ENCODE measurements around the gene DAPK3. TPM values are rescaled to one million over a fixed set of nuclear protein-coding genes. Genes with fewer than 3 reads are reported as not detected.
"Not testable (repeated sequence)": the region's sequence is repeated elsewhere in the genome, so short reads cannot be mapped to it uniquely, and the experiment has no call there.

DAPK3 gene
- total and polyA plus RNA-seq, 2 donors = 21.2 to 50.7 TPM

- DNase-seq (ENCODE audit: low read depth in 6 of 9, low spot score in 9 of 9) = peak in 2 of 9 donors; percentile 18 to 28
- Histone ChIP-seq H3K27me3 (ENCODE audit: control insufficient read depth in 2 of 2, insufficient read depth in 1 of 2, low read length in 1 of 2) (no peaks in the 10 kb centered on the region), H3K4me3 (ENCODE audit: low read length in 2 of 2) (no peak overlapping the region), H3K27ac (ENCODE audit: low read depth in 1 of 2, low read length in 1 of 2) (no peak overlapping the region), H3K36me3 (ENCODE audit: control insufficient read depth in 2 of 2, insufficient read depth in 2 of 2, low read length in 1 of 2) (peaks cover 51 to 67% of the 10 kb centered on the region in 2 donors), H3K9me3 (ENCODE audit: control insufficient read depth in 2 of 2, insufficient read depth in 1 of 2, low read length in 1 of 2) (no peaks in the 10 kb centered on the region), H3K4me1 (ENCODE audit: control insufficient read depth in 2 of 2, insufficient read depth in 2 of 2, low read length in 2 of 2) (peaks cover 0 to 3% of the 10 kb centered on the region in 2 donors)
- 85% methylated on average over 25 of the region's 25 CpGs for WGBS
These were observed 43.9 kb upstream of the DAPK3 start for GRCh38 chr19:4014541-4015491.

DNA sequence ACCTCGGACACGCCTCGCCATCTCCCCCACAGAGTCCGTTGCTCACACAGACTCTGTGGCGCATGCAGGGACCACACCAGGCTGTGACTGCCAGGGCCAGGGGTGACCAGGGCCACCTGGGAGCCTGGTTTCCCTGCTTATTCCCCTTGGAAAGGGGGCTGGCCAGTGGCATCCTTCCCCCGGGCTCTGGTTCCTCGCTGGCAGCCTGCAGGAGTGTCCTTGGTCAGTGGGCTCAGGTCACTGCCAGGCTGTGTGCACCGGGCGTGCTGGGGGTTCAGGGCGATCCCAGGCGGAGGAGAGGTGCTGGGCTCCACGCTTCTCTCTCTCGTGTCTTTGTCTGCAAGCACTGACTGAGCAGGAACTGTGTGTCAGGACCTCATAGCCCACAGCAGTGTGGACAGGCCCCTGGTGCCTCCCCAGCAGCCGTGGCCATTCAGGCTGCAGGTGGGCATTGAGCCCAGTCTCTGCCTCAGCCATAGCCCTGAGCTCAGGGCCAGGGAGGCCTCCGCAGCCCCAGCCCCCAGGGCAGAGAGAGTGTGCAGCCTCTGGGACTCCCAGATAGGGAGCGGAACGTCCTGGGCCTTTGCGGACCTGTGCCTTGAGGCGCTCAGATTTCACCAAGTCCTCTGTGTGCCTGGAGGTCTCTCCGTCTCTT, 43.1 kb upstream of the DAPK3 start:
- H3K27ac ChIP-seq (ENCODE audit: low read depth in 1 of 2, low read length in 1 of 2) = no peak overlapping the region
- no peaks in the 10 kb centered on the region for H3K27me3 ChIP-seq (ENCODE audit: control insufficient read depth in 2 of 2, insufficient read depth in 1 of 2, low read length in 1 of 2)
- no peaks in the 10 kb centered on the region for H3K9me3 ChIP-seq (ENCODE audit: control insufficient read depth in 2 of 2, insufficient read depth in 1 of 2, low read length in 1 of 2)
- no peak overlapping the region for H3K4me3 ChIP-seq (ENCODE audit: low read length in 2 of 2)
- WGBS = 98% methylated on average over 20 of the region's 20 CpGs
- peaks cover 54 to 64% of the 10 kb centered on the region in 2 donors for H3K36me3 ChIP-seq (ENCODE audit: control insufficient read depth in 2 of 2, insufficient read depth in 2 of 2, low read length in 1 of 2)
- DNase-seq (ENCODE audit: low read depth in 6 of 9, low spot score in 9 of 9) = no peak
- peaks cover 1 to 11% of the 10 kb centered on the region in 2 donors for H3K4me1 ChIP-seq (ENCODE audit: control insufficient read depth in 2 of 2, insufficient read depth in 2 of 2, low read length in 2 of 2)

DNA sequence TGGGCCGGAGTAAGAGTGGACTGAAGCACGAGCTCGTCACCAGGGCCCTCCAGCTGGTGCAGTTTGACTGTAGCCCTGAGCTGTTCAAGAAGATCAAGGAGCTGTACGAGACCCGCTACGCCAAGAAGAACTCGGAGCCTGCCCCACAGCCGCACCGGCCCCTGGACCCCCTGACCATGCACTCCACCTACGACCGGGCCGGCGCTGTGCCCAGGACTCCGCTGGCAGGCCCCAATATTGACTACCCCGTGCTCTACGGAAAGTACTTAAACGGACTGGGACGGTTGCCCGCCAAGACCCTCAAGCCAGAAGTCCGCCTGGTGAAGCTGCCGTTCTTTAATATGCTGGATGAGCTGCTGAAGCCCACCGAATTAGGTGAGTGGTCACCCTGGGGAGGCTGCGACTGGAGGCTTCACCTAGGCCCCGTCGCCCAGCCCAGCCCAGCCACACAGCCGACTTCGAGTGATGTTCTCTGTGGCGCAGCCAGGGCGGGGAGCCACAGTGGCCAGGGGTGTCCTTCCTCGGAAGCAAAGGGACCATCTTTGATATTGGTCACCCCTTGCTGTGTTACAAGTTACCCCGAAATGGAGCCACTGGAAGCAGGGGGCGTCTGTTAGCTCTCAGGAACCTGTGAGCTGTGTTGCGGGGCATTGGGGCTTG, 42.2 kb upstream of the DAPK3 start:
- no peak for DNase-seq (ENCODE audit: low read depth in 6 of 9, low spot score in 9 of 9)
- Histone ChIP-seq H3K27ac (ENCODE audit: low read depth in 1 of 2, low read length in 1 of 2) (no peak overlapping the region), H3K36me3 (ENCODE audit: control insufficient read depth in 2 of 2, insufficient read depth in 2 of 2, low read length in 1 of 2) (peaks cover 48 to 56% of the 10 kb centered on the region in 2 donors), H3K4me1 (ENCODE audit: control insufficient read depth in 2 of 2, insufficient read depth in 2 of 2, low read length in 2 of 2) (peaks cover 10 to 20% of the 10 kb centered on the region in 2 donors), H3K9me3 (ENCODE audit: control insufficient read depth in 2 of 2, insufficient read depth in 1 of 2, low read length in 1 of 2) (no peaks in the 10 kb centered on the region), H3K27me3 (ENCODE audit: control insufficient read depth in 2 of 2, insufficient read depth in 1 of 2, low read length in 1 of 2) (no peaks in the 10 kb centered on the region), H3K4me3 (ENCODE audit: low read length in 2 of 2) (no peak overlapping the region)
- 97% methylated on average over 33 of the region's 33 CpGs for WGBS

DNA sequence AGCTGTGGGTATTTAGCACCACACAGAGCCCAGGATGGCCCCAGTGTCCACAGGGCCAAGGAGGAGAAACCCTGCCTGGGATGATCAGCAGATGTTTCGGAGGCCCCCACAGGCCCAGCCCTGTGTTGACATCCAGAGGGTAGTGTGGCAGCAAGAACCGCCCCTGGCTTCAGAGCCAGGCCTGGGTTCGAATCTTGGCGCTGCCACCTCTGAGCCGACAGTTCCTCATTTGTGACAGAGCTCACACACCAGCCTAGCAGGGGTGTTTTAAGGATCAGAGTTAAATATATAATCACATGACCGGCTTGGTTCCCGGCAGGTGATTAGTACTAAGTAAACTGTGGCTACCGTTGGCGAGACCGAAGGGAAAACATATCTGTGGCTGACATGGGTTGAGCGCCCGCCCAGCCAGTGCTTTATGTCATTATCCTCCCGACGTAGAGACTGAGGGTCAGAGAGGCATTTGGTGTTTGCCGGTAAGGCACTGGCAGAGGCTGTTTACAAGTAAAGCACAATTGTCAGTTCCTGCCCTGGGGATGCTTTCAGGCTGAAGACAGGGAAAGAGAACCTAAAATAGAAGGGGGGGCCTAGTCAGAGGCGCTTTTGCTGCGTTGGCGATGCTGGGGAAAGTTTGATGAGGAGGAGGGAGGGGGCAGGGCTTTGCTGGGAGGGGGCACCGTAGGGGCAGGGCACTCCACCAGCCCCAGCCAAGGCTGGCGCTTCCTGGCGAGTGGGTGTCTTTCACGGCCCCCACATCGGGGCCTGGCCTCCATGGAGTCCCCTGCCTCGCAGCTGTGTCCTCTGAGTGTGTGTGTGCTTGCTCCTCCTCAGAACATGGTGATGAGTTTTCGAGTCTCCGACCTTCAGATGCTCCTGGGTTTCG, 41.4 kb upstream of the DAPK3 start:
- H3K27me3 ChIP-seq (ENCODE audit: control insufficient read depth in 2 of 2, insufficient read depth in 1 of 2, low read length in 1 of 2) = no peaks in the 10 kb centered on the region
- no peak for DNase-seq (ENCODE audit: low read depth in 6 of 9, low spot score in 9 of 9)

DNA sequence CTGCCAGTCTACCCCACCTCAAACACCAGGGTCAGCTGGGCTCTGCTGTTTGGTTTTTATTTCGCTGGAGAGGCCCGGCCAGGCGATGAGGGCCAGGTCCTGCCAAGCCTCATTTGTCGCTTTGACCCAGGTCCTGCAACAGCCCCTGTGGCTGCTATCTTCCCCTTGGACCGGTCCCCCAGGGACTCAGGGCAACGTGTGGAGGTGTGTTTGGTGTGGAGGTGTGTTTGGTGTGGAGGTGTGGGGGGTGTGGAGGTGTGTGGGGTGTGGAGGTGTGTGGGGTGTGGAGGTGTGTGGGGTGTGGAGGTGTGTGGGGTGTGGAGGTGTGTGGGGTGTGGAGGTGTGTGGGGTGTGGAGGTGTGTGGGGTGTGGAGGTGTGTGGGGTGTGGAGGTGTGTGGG, 40.5 kb upstream of the DAPK3 start:
- H3K9me3 ChIP-seq (ENCODE audit: control insufficient read depth in 2 of 2, insufficient read depth in 1 of 2, low read length in 1 of 2); DNase-seq (ENCODE audit: low read depth in 6 of 9, low spot score in 9 of 9); H3K4me3 ChIP-seq (ENCODE audit: low read length in 2 of 2); H3K27ac ChIP-seq (ENCODE audit: low read depth in 1 of 2, low read length in 1 of 2); H3K27me3 ChIP-seq (ENCODE audit: control insufficient read depth in 2 of 2, insufficient read depth in 1 of 2, low read length in 1 of 2): not testable (repeated sequence)
- H3K4me1 ChIP-seq (ENCODE audit: control insufficient read depth in 2 of 2, insufficient read depth in 2 of 2, low read length in 2 of 2) = peaks cover 10 to 27% of the 10 kb centered on the region in 2 donors
- 96% methylated on average over 6 of the region's 6 CpGs for WGBS
- H3K36me3 ChIP-seq (ENCODE audit: control insufficient read depth in 2 of 2, insufficient read depth in 2 of 2, low read length in 1 of 2) = peaks cover 37 to 48% of the 10 kb centered on the region in 2 donors

More for the DNA sequence above, 41.4 kb upstream of the DAPK3 start:
- WGBS = 95% methylated on average over 27 of the region's 27 CpGs
- Histone ChIP-seq H3K36me3 (ENCODE audit: control insufficient read depth in 2 of 2, insufficient read depth in 2 of 2, low read length in 1 of 2) (peaks cover 46 to 54% of the 10 kb centered on the region in 2 donors), H3K9me3 (ENCODE audit: control insufficient read depth in 2 of 2, insufficient read depth in 1 of 2, low read length in 1 of 2) (no peaks in the 10 kb centered on the region), H3K4me3 (ENCODE audit: low read length in 2 of 2) (no peak overlapping the region), H3K27ac (ENCODE audit: low read depth in 1 of 2, low read length in 1 of 2) (no peak overlapping the region), H3K4me1 (ENCODE audit: control insufficient read depth in 2 of 2, insufficient read depth in 2 of 2, low read length in 2 of 2) (peaks cover 10 to 21% of the 10 kb centered on the region in 2 donors)

GRCh38 chr19:4010808-4011110, 39.9 kb upstream of the DAPK3 start:
- Histone ChIP-seq H3K9me3 (ENCODE audit: control insufficient read depth in 2 of 2, insufficient read depth in 1 of 2, low read length in 1 of 2) (no peaks in the 10 kb centered on the region), H3K27me3 (ENCODE audit: control insufficient read depth in 2 of 2, insufficient read depth in 1 of 2, low read length in 1 of 2) (no peaks in the 10 kb centered on the region), H3K36me3 (ENCODE audit: control insufficient read depth in 2 of 2, insufficient read depth in 2 of 2, low read length in 1 of 2) (peaks cover 37 to 41% of the 10 kb centered on the region in 2 donors), H3K27ac (ENCODE audit: low read depth in 1 of 2, low read length in 1 of 2) (no peak overlapping the region), H3K4me1 (ENCODE audit: control insufficient read depth in 2 of 2, insufficient read depth in 2 of 2, low read length in 2 of 2) (peaks cover 10 to 30% of the 10 kb centered on the region in 2 donors), H3K4me3 (ENCODE audit: low read length in 2 of 2) (no peak overlapping the region)
- WGBS = 95% methylated on average over 14 of the region's 14 CpGs
- no peak for DNase-seq (ENCODE audit: low read depth in 6 of 9, low spot score in 9 of 9)

DNA sequence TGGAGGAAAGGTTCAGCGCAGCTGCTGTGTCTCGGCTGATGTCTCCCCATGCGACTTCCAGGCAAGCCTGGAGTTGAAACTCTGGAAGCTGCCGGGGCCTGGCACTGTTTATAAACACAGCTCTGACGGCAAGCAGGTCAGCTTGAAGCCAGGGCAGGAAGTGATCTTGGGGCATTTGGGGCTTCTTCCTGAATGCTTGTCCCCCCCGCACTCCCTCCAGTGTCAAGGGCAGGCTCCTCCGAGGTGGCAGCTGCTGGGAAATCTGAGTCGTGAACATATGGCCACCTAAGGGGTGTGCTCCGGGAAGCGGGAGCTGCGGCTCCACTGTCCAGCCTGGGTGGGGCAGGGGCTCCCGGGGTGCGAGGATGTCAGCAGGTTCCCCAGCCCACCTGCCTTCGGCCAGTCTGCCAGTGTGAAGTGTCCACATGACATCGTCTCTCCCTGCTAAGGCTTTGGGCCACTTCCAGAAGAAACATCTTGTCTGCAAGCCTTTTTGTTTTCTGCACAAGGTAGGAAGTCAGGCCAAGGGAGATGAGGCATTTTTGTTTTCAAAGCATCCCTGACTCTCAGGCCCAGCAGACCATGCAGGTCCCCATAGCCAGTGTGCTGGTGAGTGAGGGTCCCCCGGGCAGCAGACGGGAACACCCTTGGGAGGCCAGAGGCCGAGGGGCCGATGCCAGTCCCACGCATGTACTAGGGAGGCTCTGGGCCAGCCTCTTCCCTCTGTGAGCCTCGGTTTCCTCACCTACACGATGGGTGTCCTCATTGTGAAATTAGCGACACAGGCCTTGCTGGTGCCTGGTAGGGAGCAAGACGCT, 39.3 kb upstream of the DAPK3 start:
- DNase-seq (ENCODE audit: low read depth in 6 of 9, low spot score in 9 of 9) = no peak
- WGBS = 93% methylated on average over 24 of the region's 24 CpGs
- Histone ChIP-seq H3K27ac (ENCODE audit: low read depth in 1 of 2, low read length in 1 of 2) (peak overlapping the region in 1 of 2 donors; percentile 18), H3K27me3 (ENCODE audit: control insufficient read depth in 2 of 2, insufficient read depth in 1 of 2, low read length in 1 of 2) (no peaks in the 10 kb centered on the region), H3K4me1 (ENCODE audit: control insufficient read depth in 2 of 2, insufficient read depth in 2 of 2, low read length in 2 of 2) (peaks cover 10 to 30% of the 10 kb centered on the region in 2 donors), H3K4me3 (ENCODE audit: low read length in 2 of 2) (no peak overlapping the region), H3K9me3 (ENCODE audit: control insufficient read depth in 2 of 2, insufficient read depth in 1 of 2, low read length in 1 of 2) (no peaks in the 10 kb centered on the region), H3K36me3 (ENCODE audit: control insufficient read depth in 2 of 2, insufficient read depth in 2 of 2, low read length in 1 of 2) (peaks cover 36 to 37% of the 10 kb centered on the region in 2 donors)
